ENCODE results near the gene AP4M1. TPM values are rescaled to one million over a fixed set of nuclear protein-coding genes. Genes with fewer than 3 reads are reported as not detected.

The AP4M1 gene
- polyA plus RNA-seq, 2 of the 4 experiments (the other 2 are of a cell fraction) = 16.6 to 18.3 TPM

DNA sequence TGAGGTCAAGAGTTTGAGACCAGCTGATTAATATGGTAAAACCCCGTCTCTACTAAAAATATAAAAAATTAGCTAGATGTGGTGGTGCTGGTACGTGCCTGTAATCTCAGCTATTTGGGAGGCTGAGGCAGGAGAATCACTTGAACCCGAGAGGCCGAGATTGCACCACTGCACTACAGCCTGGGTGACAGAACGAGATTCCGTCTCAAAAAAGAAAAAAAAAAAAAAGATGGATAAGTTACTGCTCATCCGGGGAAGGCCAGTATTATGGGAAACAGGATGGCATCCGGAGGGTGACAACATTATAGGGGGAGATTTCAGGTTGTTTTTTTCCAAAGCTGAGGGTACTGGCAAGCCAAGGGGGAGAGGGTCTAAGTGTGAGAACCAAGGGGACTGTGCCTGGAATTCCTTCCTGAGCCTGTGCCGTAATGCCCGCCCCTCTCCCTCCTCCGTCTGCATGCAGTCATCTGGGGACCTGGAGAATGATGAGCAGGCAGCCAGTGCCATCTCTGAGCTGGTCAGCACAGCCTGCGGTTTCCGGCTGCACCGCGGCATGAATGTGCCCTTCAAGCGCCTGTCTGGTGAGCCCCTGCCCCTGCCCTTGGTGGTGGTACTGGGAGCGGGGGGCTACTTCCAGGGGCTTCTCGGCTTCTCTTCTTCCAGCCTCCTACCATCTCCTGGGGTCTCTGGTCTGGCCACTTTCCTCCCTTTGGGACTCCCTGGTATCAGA is 51.7 kb downstream of the AP4M1 start:
- POLR2A ChIA-PET = no interaction called here
- no peak for ATAC-seq
- Histone ChIP-seq H3K9me3 (no peaks in the 10 kb centered on the region), H3K4me3 (no peak overlapping the region), H3K4me2 (no peak overlapping the region), H3K4me1 (peaks cover 42% of the 10 kb centered on the region), H3K27ac (no peak overlapping the region)
- no peak for DNase-seq (ENCODE audit: low read depth in 1 of 2, low spot score in 1 of 2)
- TF ChIP-seq ESRRA (IDR thresholded peaks at IDR 0.05; ENCODE audit: borderline replicate concordance, low read length) (no peak), ZFP36 (IDR thresholded peaks at IDR 0.05; ENCODE audit: borderline replicate concordance, partially characterized antibody) (no peak), RAD21 (conservative IDR thresholded peaks at IDR 0.05 in 1 of 2, IDR thresholded peaks at IDR 0.05 in 1 of 2) (no peak), EHMT2 (IDR thresholded peaks at IDR 0.05; ENCODE audit: low read depth) (no peak), CEBPB (IDR thresholded peaks at IDR 0.05) (no peak), CBX2 (IDR thresholded peaks at IDR 0.05; ENCODE audit: borderline replicate concordance, low read depth) (no peak), NR3C1 (IDR thresholded peaks at IDR 0.05) (no peak), ZSCAN20 (CRISPR knock-in tag; IDR thresholded peaks at IDR 0.05) (no peak), RNF2 (IDR thresholded peaks at IDR 0.05; ENCODE audit: borderline replicate concordance, low read depth) (no peak), MYC (IDR thresholded peaks at IDR 0.05; ENCODE audit: borderline replicate concordance, low read length) (no peak), ATOH8 (CRISPR knock-in tag; IDR thresholded peaks at IDR 0.05; ENCODE audit: low read depth) (no peak), PHF8 (IDR thresholded peaks at IDR 0.05; ENCODE audit: borderline replicate concordance, low read depth) (no peak), RFX5 (IDR thresholded peaks at IDR 0.05) (no peak)
- 89% methylated on average over 14 of the region's 18 CpGs for WGBS (ENCODE audit: missing lambda C conversion rate)
- FAIRE-seq = no peak
- CTCF ChIA-PET = interaction anchor here (23.1 kb wide), 1 partner anchor 19 kb away, joined by 245 read pairs; no protein-coding TSS in a partner anchor

DNA sequence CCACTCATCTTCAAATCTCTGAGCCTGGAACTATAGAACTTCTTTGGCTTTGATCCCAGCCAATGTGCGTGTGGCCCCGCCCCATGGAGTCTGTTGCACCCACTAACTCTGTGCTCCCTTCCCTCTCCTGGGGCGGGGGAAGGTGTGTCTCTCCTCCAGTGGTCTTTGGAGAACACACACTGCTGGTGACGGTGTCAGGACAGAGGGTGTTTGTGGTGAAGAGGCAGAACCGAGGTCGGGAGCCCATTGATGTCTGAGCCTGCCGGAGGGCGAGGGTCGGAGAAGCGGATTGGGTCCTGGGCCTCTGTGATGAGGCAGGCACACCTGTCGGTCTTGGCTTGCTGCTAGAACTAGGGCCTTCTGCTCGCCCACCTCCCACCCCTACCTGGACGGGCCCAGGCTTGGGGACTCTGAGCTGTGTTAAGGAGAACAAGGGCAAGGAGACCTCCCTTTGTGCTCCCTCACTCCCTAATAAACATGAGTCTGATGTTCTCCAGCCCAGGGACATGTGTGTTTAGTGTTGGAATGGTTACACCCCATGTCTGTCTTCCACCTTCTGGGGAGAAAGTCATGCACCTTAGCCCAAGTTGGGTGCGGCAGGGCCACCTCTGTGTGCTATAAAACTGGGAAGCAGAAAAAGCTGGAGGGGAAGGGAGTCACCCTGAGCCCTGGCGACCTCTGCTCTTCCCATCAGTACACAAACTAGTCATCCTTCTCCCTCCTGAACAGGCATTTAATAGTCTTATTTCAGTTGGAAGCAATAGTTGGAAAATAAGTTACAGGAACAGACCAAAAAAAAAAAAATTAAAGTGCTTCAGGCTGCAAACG is 52.5 kb downstream of the AP4M1 start:
- CTCF ChIA-PET = interaction anchor here (23.1 kb wide), 1 partner anchor 20 kb away, joined by 245 read pairs; no protein-coding TSS in a partner anchor
- 76% methylated on average over 16 of the region's 16 CpGs for WGBS (ENCODE audit: missing lambda C conversion rate)
- H3K4me2 ChIP-seq = no peak overlapping the region
- POLR2A ChIA-PET = interaction anchor here (0.7 kb wide), 1 partner anchor 39 kb away, joined by 3 read pairs; no protein-coding TSS in a partner anchor
- no peak for TF ChIP-seq MAFK (IDR thresholded peaks at IDR 0.05; ENCODE audit: partially characterized antibody)
- no peak for TF ChIP-seq KDM1A (IDR thresholded peaks at IDR 0.05; ENCODE audit: low read depth)
- TF ChIP-seq FOSB (CRISPR knock-in tag; IDR thresholded peaks at IDR 0.05) = no peak
- TF ChIP-seq ZNF302 (CRISPR knock-in tag; IDR thresholded peaks at IDR 0.05) = no peak
- no peak for TF ChIP-seq CBX8 (IDR thresholded peaks at IDR 0.05)
- TF ChIP-seq SREBF2 (IDR thresholded peaks at IDR 0.05) = no peak
- no peak for TF ChIP-seq TFCP2L1 (CRISPR knock-in tag; IDR thresholded peaks at IDR 0.05)
- TF ChIP-seq, protein P1, sequence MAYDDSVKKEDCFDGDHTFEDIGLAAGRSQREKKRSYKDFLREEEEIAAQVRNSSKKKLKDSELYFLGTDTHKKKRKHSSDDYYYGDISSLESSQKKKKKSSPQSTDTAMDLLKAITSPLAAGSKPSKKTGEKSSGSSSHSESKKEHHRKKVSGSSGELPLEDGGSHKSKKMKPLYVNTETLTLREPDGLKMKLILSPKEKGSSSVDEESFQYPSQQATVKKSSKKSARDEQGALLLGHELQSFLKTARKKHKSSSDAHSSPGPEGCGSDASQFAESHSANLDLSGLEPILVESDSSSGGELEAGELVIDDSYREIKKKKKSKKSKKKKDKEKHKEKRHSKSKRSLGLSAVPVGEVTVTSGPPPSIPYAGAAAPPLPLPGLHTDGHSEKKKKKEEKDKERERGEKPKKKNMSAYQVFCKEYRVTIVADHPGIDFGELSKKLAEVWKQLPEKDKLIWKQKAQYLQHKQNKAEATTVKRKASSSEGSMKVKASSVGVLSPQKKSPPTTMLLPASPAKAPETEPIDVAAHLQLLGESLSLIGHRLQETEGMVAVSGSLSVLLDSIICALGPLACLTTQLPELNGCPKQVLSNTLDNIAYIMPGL (CRISPR knock-in tag; IDR thresholded peaks at IDR 0.05; ENCODE audit: borderline replicate concordance) = no peak
- no peak for TF ChIP-seq TP53 (CRISPR knock-in tag; IDR thresholded peaks at IDR 0.05)
- TF ChIP-seq CBX2 (IDR thresholded peaks at IDR 0.05; ENCODE audit: borderline replicate concordance, low read depth) = no peak
- ATAC-seq (no peak), FAIRE-seq (no peak), DNase-seq (ENCODE audit: low read depth in 1 of 2, low spot score in 1 of 2) (no peak)
- H3K4me3 ChIP-seq = no peak overlapping the region
- H3K4me1 ChIP-seq = peaks cover 43% of the 10 kb centered on the region
- H3K27ac ChIP-seq = no peak overlapping the region
- no peaks in the 10 kb centered on the region for H3K9me3 ChIP-seq

Measured in A549 (cell line).